Uterus (tissue), 4 donors: ENCODE measurements around the gene EPB41. TPM values are rescaled to one million over a fixed set of nuclear protein-coding genes. Genes with fewer than 3 reads are reported as not detected.

Experiments used
- DNase-seq, 2 donors: peaks; one replicate each; pipeline ENCODE4 v3.0.0-alpha.2; 2019 to 2020
- H3K27ac ChIP-seq, 2 donors: fragments of 200-600 bp; sonication (generic); 1 replicate in 1 of 2; 2 replicates in 1 of 2; pipeline ENCODE4 v1.5.1; 2016 to 2018
- H3K27me3 ChIP-seq, 2 donors: fragments of 200-600 bp; sonication (generic); one replicate each; pipeline ENCODE4 v1.5.1; 2018 to 2019; ENCODE audit warnings: control low read depth in 1 of 2
- H3K36me3 ChIP-seq, 2 donors: fragments of 200-600 bp; sonication (generic); one replicate each; pipeline ENCODE4 v1.5.1; 2019; ENCODE audit warnings: control low read depth in 1 of 2
- H3K4me1 ChIP-seq, 2 donors: fragments of 200-600 bp; sonication (generic); one replicate each; pipeline ENCODE4 v1.5.1; 2018 to 2019; ENCODE audit warnings: control low read depth in 1 of 2
- H3K4me3 ChIP-seq, 2 donors: fragments of 200-600 bp; sonication (generic); 1 replicate in 1 of 2; 2 replicates in 1 of 2; pipeline ENCODE4 v1.5.1; 2018 to 2019; ENCODE audit warnings: mild to moderate bottlenecking in 1 of 2
- H3K9me3 ChIP-seq, 2 donors: fragments of 200-600 bp; sonication (generic); one replicate each; pipeline ENCODE4 v1.5.1; 2019; ENCODE audit warnings: control low read depth in 1 of 2
- CTCF ChIP-seq, 4 experiments: fragments of 200-600 bp in 2 of 4; fragments of 450-650 bp in 2 of 4; sonication (generic) in 2 of 4; IDR thresholded peaks; one replicate each; pipeline ENCODE4 v1.5.1; 2016 to 2019; ENCODE audit warnings: antibody characterized with exemption in 4 of 4, mild to moderate bottlenecking in 2 of 4, moderate library complexity in 1 of 4
- POLR2A ChIP-seq, 2 donors: fragments of 450-650 bp; IDR thresholded peaks; one replicate each; pipeline ENCODE4 v1.6.1; 2016; ENCODE audit warnings: antibody characterized with exemption in 2 of 2, mild to moderate bottlenecking in 1 of 2, moderate library complexity in 1 of 2
- intact Hi-C: fragments of 100-400 bp; cut with DNase I; formaldehyde crosslinking; loops from one replicate; pipeline ENCODE4 v1.15.1; 2023; ENCODE audit warnings: low total_unique reads
- total RNA-seq, 4 donors: library from RNA; depleted of rRNA in 3 of 4; stranded (reverse); fragments of >200 nt in 3 of 4; gene quantifications; one replicate each; pipeline versions ENCODE4 v1.1.0 to v1.2.4, GENCODE V29; 2014 to 2023
- donor health status: DM: yes; HTN: yes; CAD: no.

EPB41 gene
- total RNA-seq, 4 donors from 2014 or later = 16.2 to 1,146 (median 45.4) TPM

- Histone ChIP-seq H3K36me3 (no peaks in the 10 kb centered on the region), H3K4me1 (no peaks in the 10 kb centered on the region), H3K27ac (no peak overlapping the region), H3K27me3 (no peaks in the 10 kb centered on the region), H3K9me3 (no peaks in the 10 kb centered on the region), H3K4me3 (no peak overlapping the region)
- intact Hi-C loops = no loop called here
- no peak for DNase-seq
- no peak for TF ChIP-seq POLR2A (IDR thresholded peaks at IDR 0.05)
- TF ChIP-seq CTCF (IDR thresholded peaks at IDR 0.05) = no peak
Observed at GRCh38 chr1:28890435-28890834, 23.9 kb upstream of the EPB41 start.

GRCh38 chr1:28890836-28891235 is 23.5 kb upstream of the EPB41 start:
- H3K4me3 ChIP-seq = no peak overlapping the region
- no peaks in the 10 kb centered on the region for H3K27me3 ChIP-seq
- no peaks in the 10 kb centered on the region for H3K4me1 ChIP-seq
- H3K36me3 ChIP-seq = no peaks in the 10 kb centered on the region
- intact Hi-C loops = no loop called here
- TF ChIP-seq POLR2A (IDR thresholded peaks at IDR 0.05) = no peak
- no peak for TF ChIP-seq CTCF (IDR thresholded peaks at IDR 0.05)
- H3K9me3 ChIP-seq = no peaks in the 10 kb centered on the region
- no peak for DNase-seq
- no peak overlapping the region for H3K27ac ChIP-seq

- no peaks in the 10 kb centered on the region for H3K36me3 ChIP-seq
- no peaks in the 10 kb centered on the region for H3K9me3 ChIP-seq
- no peak for TF ChIP-seq POLR2A (IDR thresholded peaks at IDR 0.05)
- TF ChIP-seq CTCF (IDR thresholded peaks at IDR 0.05) = no peak
- no peak overlapping the region for H3K4me3 ChIP-seq
- intact Hi-C loops = no loop called here
- no peak overlapping the region for H3K27ac ChIP-seq
- no peak for DNase-seq
- H3K27me3 ChIP-seq = no peaks in the 10 kb centered on the region
- no peaks in the 10 kb centered on the region for H3K4me1 ChIP-seq
Observed at GRCh38 chr1:28891256-28891655, 23.1 kb upstream of the EPB41 start.

- Histone ChIP-seq H3K4me3 (no peak overlapping the region), H3K27ac (no peak overlapping the region), H3K4me1 (no peaks in the 10 kb centered on the region), H3K9me3 (no peaks in the 10 kb centered on the region), H3K36me3 (no peaks in the 10 kb centered on the region), H3K27me3 (no peaks in the 10 kb centered on the region)
- intact Hi-C loops = no loop called here
- TF ChIP-seq POLR2A (IDR thresholded peaks at IDR 0.05) = no peak
- no peak for TF ChIP-seq CTCF (IDR thresholded peaks at IDR 0.05)
- DNase-seq = no peak
Observed at GRCh38 chr1:28893403-28894102, 20.8 kb upstream of the EPB41 start.

GRCh38 chr1:28894785-28895184 is 19.6 kb upstream of the EPB41 start:
- Histone ChIP-seq H3K4me1 (no peaks in the 10 kb centered on the region), H3K27ac (peak overlapping the region in 1 of 2 donors; percentile 30), H3K4me3 (no peak overlapping the region), H3K27me3 (no peaks in the 10 kb centered on the region), H3K36me3 (no peaks in the 10 kb centered on the region), H3K9me3 (no peaks in the 10 kb centered on the region)
- intact Hi-C loops = no loop called here
- TF ChIP-seq POLR2A (IDR thresholded peaks at IDR 0.05) (no peak), CTCF (IDR thresholded peaks at IDR 0.05) (no peak)
- no peak for DNase-seq
